GM23338 (cell line): ENCODE data around the gene MASP2. TPM values are rescaled to one million over a fixed set of nuclear protein-coding genes. Genes with fewer than 3 reads are reported as not detected.

Experiments used
- ATAC-seq: fragments of 200-7000 bp; cut with Tn5 transposase; 3 replicates; pipeline ENCODE4 v1.9.1; 2020
- DNase-seq: peaks from one replicate; pipeline ENCODE4 v3.0.0-alpha.2; 2015; ENCODE audit warnings: low spot score
- H2AFZ ChIP-seq: fragments of 200-600 bp; sonication (generic); 2 replicates; pipeline ENCODE4 v1.8.0; 2016; ENCODE audit warnings: antibody characterized with exemption, mild to moderate bottlenecking, moderate library complexity
- H3F3A ChIP-seq: fragments of 200-600 bp; sonication (generic); replicated peaks from 2 replicates; pipeline ENCODE4 v1.8.0; 2017; ENCODE audit warnings: antibody characterized with exemption, mixed run types, low read depth
- H3K27ac ChIP-seq: fragments of 200-600 bp; sonication (generic); 2 replicates; pipeline ENCODE4 v1.6.1; 2016; ENCODE audit warnings: low read depth
- H3K27me3 ChIP-seq: fragments of 200-600 bp; sonication (generic); 2 replicates; pipeline ENCODE4 v1.8.0; 2016; ENCODE audit warnings: mild to moderate bottlenecking, mixed run types, moderate library complexity; ENCODE audit not compliant: insufficient read depth
- H3K36me3 ChIP-seq: fragments of 200-600 bp; sonication (generic); 2 replicates; pipeline ENCODE4 v1.8.0; 2016; ENCODE audit warnings: mild to moderate bottlenecking; ENCODE audit not compliant: insufficient read depth
- H3K4me1 ChIP-seq: fragments of 200-600 bp; sonication (generic); 2 replicates; pipeline ENCODE4 v1.8.0; 2016; ENCODE audit warnings: mild to moderate bottlenecking, moderate library complexity; ENCODE audit not compliant: insufficient read depth
- H3K4me2 ChIP-seq: fragments of 200-600 bp; sonication (generic); 2 replicates; pipeline ENCODE4 v1.7.1; 2017; ENCODE audit warnings: mixed run types
- H3K4me3 ChIP-seq: fragments of 200-600 bp; sonication (generic); 2 replicates; pipeline ENCODE4 v1.6.1; 2016; ENCODE audit warnings: mixed run types
- H3K79me2 ChIP-seq: fragments of 200-600 bp; sonication (generic); replicated peaks from 2 replicates; pipeline ENCODE4 v1.8.0; 2017; ENCODE audit warnings: mild to moderate bottlenecking; ENCODE audit not compliant: insufficient read depth
- H3K9me2 ChIP-seq: fragments of 200-600 bp; sonication (generic); 2 replicates; pipeline ENCODE4 v1.8.0; 2017; ENCODE audit not compliant: insufficient read depth
- H4K20me1 ChIP-seq: fragments of 200-600 bp; sonication (generic); replicated peaks from 2 replicates; pipeline ENCODE4 v1.8.0; 2017; ENCODE audit warnings: mild to moderate bottlenecking; ENCODE audit not compliant: insufficient read depth
- H3K27ac Mint-ChIP-seq: 2 replicates; pipeline ENCODE4 v1.8.0; 2020; ENCODE audit warnings: inconsistent platforms, mild to moderate bottlenecking, moderate library complexity, mixed read lengths
- H3K27me3 Mint-ChIP-seq: 3 replicates; pipeline ENCODE4 v1.8.0; 2022; ENCODE audit warnings: low read depth, mild to moderate bottlenecking, moderate library complexity, mixed read lengths, inconsistent platforms; ENCODE audit not compliant: insufficient read depth, poor library complexity
- H3K36me3 Mint-ChIP-seq: 3 replicates; pipeline ENCODE4 v1.8.0; 2021; ENCODE audit warnings: low read depth, mild to moderate bottlenecking, inconsistent platforms, moderate library complexity, mixed read lengths
- H3K4me1 Mint-ChIP-seq: 3 replicates; pipeline ENCODE4 v1.8.0; 2020; ENCODE audit warnings: mild to moderate bottlenecking, inconsistent platforms, mixed read lengths
- H3K4me3 Mint-ChIP-seq: 3 replicates; pipeline ENCODE4 v1.8.0; 2021; ENCODE audit warnings: moderate library complexity, mild to moderate bottlenecking, inconsistent platforms, mixed read lengths
- H3K9me3 Mint-ChIP-seq: 3 replicates; pipeline ENCODE4 v1.8.0; 2020; ENCODE audit warnings: moderate library complexity, mild to moderate bottlenecking, inconsistent platforms, mixed read lengths
- CREB1 ChIP-seq: fragments of 250-450 bp; sonication (Bioruptor Pico); IDR thresholded peaks from 2 replicates; pipeline ENCODE4 v1.5.0; 2020; ENCODE audit warnings: low read depth, mild to moderate bottlenecking, moderate library complexity
- EZH2 ChIP-seq: fragments of 200-600 bp; sonication (generic); IDR thresholded peaks from one replicate; pipeline ENCODE4 v1.8.0; 2017; ENCODE audit warnings: antibody characterized with exemption, mild to moderate bottlenecking, low read depth; ENCODE audit not compliant: unreplicated experiment
- EZH2phosphoT487 ChIP-seq: fragments of 200-600 bp; sonication (generic); IDR thresholded peaks from one replicate; pipeline ENCODE4 v1.8.1; 2018; ENCODE audit warnings: antibody characterized with exemption; ENCODE audit not compliant: unreplicated experiment
- JUNB ChIP-seq: IDR thresholded peaks from one replicate; pipeline ENCODE4 v1.6.1; 2016; ENCODE audit warnings: antibody characterized with exemption; ENCODE audit not compliant: unreplicated experiment
- NANOG ChIP-seq: IDR thresholded peaks from 2 replicates; pipeline ENCODE4 v1.6.1; 2016; ENCODE audit warnings: antibody characterized with exemption, borderline replicate concordance
- POLR2AphosphoS5 ChIP-seq: IDR thresholded peaks from 2 replicates; pipeline ENCODE4 v1.6.1; 2016; ENCODE audit warnings: antibody characterized with exemption, low read depth
- ZNF114 ChIP-seq: fragments of 250-450 bp; sonication (Bioruptor Pico); IDR thresholded peaks from 2 replicates; pipeline ENCODE4 v1.5.0; 2020; ENCODE audit warnings: mild to moderate bottlenecking, moderate library complexity
- ZNF331 ChIP-seq: fragments of 250-450 bp; sonication (Bioruptor Pico); IDR thresholded peaks from 2 replicates; pipeline ENCODE4 v1.5.0; 2020; ENCODE audit warnings: low read depth, mild to moderate bottlenecking, moderate library complexity
- polyA plus RNA-seq: library from polyadenylated mRNA; unstranded; fragments of >200 nt; fragmentation: Nextera tagmentation; extraction: Ambion mirVana; gene quantifications from 2 replicates; pipeline ENCODE4 v1.2.1, GENCODE V29; 2016
- total RNA-seq: library from RNA; depleted of rRNA; stranded (reverse); fragments of >200 nt; shearing (Covaris generic); gene quantifications from 2 replicates; pipeline ENCODE4 v1.2.3, GENCODE V29; 2014
- TF ChIP-seq, protein P1 (sequence below): IDR thresholded peaks from 2 replicates; pipeline ENCODE4 v1.6.1; 2016; ENCODE audit warnings: antibody characterized with exemption
- TF ChIP-seq, protein P2 (sequence below): IDR thresholded peaks from one replicate; pipeline ENCODE4 v1.6.1; 2018; ENCODE audit warnings: antibody characterized with exemption; ENCODE audit not compliant: unreplicated experiment

MASP2 gene
- total and polyA plus RNA-seq, 2 experiments from 2014 or later, result 0.71 to 1.5 TPM

DNA sequence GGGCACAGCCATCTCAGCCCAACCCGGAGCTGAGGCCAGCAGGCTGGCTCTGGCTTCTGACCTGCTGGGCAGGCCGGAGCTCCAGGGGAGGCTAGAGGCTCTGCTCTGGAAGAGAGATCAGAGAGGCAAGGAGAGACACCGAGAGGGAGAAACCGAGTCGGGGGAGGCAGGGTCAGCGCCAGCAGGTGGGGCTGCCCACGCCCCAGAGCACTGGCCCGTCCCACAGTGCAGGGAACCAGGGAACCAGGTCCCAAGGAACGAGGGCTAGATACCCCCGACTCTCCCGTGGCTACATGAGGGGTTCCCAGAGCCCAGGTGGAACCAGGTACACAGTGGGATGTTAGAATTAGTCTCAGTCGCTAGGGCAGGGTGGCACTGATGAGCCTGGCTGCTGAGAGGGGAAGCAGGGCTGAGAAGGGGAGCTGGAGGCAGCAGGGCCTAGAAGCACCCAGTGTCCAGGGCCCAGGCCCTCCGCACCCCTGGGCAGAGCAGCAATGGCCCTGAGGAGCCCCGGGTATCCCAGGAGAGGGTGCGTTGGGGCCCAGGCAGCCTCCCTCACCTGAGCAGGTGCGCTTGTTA lies 2.1 kb downstream of the MASP2 start:
- TF ChIP-seq, protein P1, sequence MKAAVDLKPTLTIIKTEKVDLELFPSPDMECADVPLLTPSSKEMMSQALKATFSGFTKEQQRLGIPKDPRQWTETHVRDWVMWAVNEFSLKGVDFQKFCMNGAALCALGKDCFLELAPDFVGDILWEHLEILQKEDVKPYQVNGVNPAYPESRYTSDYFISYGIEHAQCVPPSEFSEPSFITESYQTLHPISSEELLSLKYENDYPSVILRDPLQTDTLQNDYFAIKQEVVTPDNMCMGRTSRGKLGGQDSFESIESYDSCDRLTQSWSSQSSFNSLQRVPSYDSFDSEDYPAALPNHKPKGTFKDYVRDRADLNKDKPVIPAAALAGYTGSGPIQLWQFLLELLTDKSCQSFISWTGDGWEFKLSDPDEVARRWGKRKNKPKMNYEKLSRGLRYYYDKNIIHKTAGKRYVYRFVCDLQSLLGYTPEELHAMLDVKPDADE, result no peak
- no peak for ATAC-seq

DNA sequence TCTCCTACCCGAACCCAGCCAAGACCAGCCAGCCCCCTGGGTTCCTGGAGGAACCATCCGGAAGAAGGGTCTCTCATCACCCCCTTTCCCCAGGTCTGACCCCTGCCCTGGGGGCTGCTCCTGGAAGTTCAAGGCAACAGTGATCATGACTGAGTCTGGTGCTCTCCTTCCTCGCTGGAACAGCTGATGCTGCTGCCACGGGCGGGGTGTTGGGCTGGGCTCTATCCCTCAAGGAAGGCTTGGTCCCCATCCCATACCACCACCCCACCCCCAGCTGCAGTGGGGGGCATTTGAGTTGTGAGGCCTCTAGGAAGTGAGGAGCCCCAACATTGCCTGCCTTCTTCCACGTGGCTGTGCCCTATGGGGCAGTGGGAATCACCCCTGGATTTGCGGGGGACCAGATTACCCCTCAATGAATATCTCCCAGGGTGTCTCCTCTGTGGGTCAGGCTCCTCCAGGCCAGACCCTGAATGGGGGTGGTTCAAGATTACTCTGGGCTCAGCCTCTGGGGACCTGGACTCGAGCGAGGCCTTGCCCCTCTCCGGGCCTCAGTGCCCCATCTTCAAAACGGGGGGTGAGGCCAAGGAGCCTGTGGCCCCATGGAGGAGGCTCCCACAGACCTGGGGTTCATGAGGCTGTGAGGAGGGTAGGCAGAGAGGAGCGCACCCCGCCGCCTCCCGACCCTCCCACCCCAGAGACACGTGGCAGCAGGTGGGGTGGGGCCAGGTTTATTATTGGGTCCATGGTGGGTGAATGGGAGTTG lies 2.8 kb downstream of the MASP2 start:
- H3K27ac Mint-ChIP-seq, result no peak overlapping the region
- no peak overlapping the region; the same call in 2 of the 3 replicates for H3K4me3 Mint-ChIP-seq
- no peak overlapping the region for H2AFZ ChIP-seq
- ATAC-seq (no peak), DNase-seq (no peak)
- no peaks in the 10 kb centered on the region for H3K36me3 Mint-ChIP-seq
- H3K4me3 ChIP-seq, result no peak overlapping the region
- peaks cover 7% of the 10 kb centered on the region for H3K27me3 Mint-ChIP-seq
- no peaks in the 10 kb centered on the region for H3K9me3 Mint-ChIP-seq
- H3F3A ChIP-seq, result 0 out of 2 replicates have a peak, but pooled peaks cover 2% of the 10 kb centered on the region
- H3K4me1 ChIP-seq, result peaks cover 5% of the 10 kb centered on the region
- no peaks in the 10 kb centered on the region for H3K9me2 ChIP-seq
- H3K27me3 ChIP-seq, result no peaks in the 10 kb centered on the region
- no peak overlapping the region for H3K27ac ChIP-seq
- H3K79me2 ChIP-seq, result no peaks in the 10 kb centered on the region
- H3K4me1 Mint-ChIP-seq, result peaks cover 4% of the 10 kb centered on the region
- H3K36me3 ChIP-seq, result no peaks in the 10 kb centered on the region
- no peaks in the 10 kb centered on the region for H4K20me1 ChIP-seq
- no peak overlapping the region for H3K4me2 ChIP-seq
- no peak for TF ChIP-seq CREB1 (CRISPR knock-in tag)
- TF ChIP-seq ZNF114 (CRISPR knock-in tag), result no peak
- TF ChIP-seq, protein P2, sequence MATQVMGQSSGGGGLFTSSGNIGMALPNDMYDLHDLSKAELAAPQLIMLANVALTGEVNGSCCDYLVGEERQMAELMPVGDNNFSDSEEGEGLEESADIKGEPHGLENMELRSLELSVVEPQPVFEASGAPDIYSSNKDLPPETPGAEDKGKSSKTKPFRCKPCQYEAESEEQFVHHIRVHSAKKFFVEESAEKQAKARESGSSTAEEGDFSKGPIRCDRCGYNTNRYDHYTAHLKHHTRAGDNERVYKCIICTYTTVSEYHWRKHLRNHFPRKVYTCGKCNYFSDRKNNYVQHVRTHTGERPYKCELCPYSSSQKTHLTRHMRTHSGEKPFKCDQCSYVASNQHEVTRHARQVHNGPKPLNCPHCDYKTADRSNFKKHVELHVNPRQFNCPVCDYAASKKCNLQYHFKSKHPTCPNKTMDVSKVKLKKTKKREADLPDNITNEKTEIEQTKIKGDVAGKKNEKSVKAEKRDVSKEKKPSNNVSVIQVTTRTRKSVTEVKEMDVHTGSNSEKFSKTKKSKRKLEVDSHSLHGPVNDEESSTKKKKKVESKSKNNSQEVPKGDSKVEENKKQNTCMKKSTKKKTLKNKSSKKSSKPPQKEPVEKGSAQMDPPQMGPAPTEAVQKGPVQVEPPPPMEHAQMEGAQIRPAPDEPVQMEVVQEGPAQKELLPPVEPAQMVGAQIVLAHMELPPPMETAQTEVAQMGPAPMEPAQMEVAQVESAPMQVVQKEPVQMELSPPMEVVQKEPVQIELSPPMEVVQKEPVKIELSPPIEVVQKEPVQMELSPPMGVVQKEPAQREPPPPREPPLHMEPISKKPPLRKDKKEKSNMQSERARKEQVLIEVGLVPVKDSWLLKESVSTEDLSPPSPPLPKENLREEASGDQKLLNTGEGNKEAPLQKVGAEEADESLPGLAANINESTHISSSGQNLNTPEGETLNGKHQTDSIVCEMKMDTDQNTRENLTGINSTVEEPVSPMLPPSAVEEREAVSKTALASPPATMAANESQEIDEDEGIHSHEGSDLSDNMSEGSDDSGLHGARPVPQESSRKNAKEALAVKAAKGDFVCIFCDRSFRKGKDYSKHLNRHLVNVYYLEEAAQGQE, result no peak
- TF ChIP-seq, protein P1, result no peak
- no peak for TF ChIP-seq POLR2AphosphoS5
- TF ChIP-seq JUNB, result no peak
- no peak for TF ChIP-seq EZH2
- no peak for TF ChIP-seq NANOG
- TF ChIP-seq EZH2phosphoT487, result no peak
- TF ChIP-seq ZNF331 (CRISPR knock-in tag), result no peak

More for the DNA sequence above, 2.1 kb downstream of the MASP2 start:
- peaks cover 5% of the 10 kb centered on the region for H3K4me1 ChIP-seq
- H3K27me3 ChIP-seq, result no peaks in the 10 kb centered on the region
- no peaks in the 10 kb centered on the region for H3K79me2 ChIP-seq
- Mint-ChIP-seq H3K27ac (no peak overlapping the region), H3K4me3 (no peak overlapping the region; the same call in 1 of the 3 replicates), H3K27me3 (peaks cover 7% of the 10 kb centered on the region), H3K4me1 (peaks cover 4% of the 10 kb centered on the region), H3K36me3 (no peaks in the 10 kb centered on the region), H3K9me3 (no peaks in the 10 kb centered on the region)
- H4K20me1 ChIP-seq, result no peaks in the 10 kb centered on the region
- H3K4me2 ChIP-seq, result peak overlapping the region; percentile 35; the same call in 1 of the 2 replicates
- H3K4me3 ChIP-seq, result no peak overlapping the region; the same call in 1 of the 2 replicates
- H3K9me2 ChIP-seq, result no peaks in the 10 kb centered on the region
- H3F3A ChIP-seq, result 0 out of 2 replicates have a peak, but pooled peaks cover 2% of the 10 kb centered on the region
- peak overlapping the region; percentile 87; the same call in 1 of the 2 replicates for H2AFZ ChIP-seq
- no peaks in the 10 kb centered on the region for H3K36me3 ChIP-seq
- no peak for DNase-seq
- H3K27ac ChIP-seq, result no peak overlapping the region
